HL-60 (cell line): Measurements from ENCODE around the gene EIF4B.

Experiments
- CTCF ChIP-seq: IDR thresholded peaks from one replicate; pipeline ENCODE4 v1.5.1; 2011; ENCODE audit warnings: low read length, control low read depth, inconsistent platforms; ENCODE audit not compliant: insufficient read depth
- GABPA ChIP-seq: IDR thresholded peaks from 2 replicates; pipeline ENCODE4 v1.6.1; 2012; ENCODE audit warnings: low read depth
- POLR2AphosphoS5 ChIP-seq: IDR thresholded peaks from 2 replicates; pipeline ENCODE4 v1.6.1; 2012; ENCODE audit warnings: low read depth
- REST ChIP-seq: IDR thresholded peaks from 2 replicates; pipeline ENCODE4 v1.6.1; 2012; ENCODE audit warnings: low read depth; ENCODE audit not compliant: insufficient replicate concordance
- SPI1 ChIP-seq: IDR thresholded peaks from 2 replicates; pipeline ENCODE4 v1.6.1; 2012; ENCODE audit warnings: low read depth, mild to moderate bottlenecking, borderline replicate concordance

- TF ChIP-seq REST (no peak), CTCF (no peak), POLR2AphosphoS5 (no peak), GABPA (no peak), SPI1 (no peak)
Measured at GRCh38 chr12:53004582-53004981, 1.7 kb upstream of the EIF4B start.
